Panc1 (cell line): ENCODE measurements around the gene URGCP. TPM values are rescaled to one million over a fixed set of nuclear protein-coding genes. Genes with fewer than 3 reads are reported as not detected.

ENCODE experiments used
- ATAC-seq: fragments of 200-7000 bp; cut with Tn5 transposase; 2 replicates; pipeline ENCODE4 v1.9.1; 2020; ENCODE audit warnings: mild to moderate bottlenecking, moderate library complexity
- BruUV-seq: library from RNA; stranded (reverse); fragments of 400-500 nt; replicated peaks from 2 replicates; lab custom pipeline; 2021; lab: Mats Ljungman, UMichigan
- CTCF ChIA-PET: fragments of 300-600 bp; sonication (Branson Sonifier 250); formaldehyde crosslinking; loops from one replicate; lab custom pipeline; 2022; ENCODE audit warnings: antibody characterized with exemption; lab: Charles Lee
- POLR2A ChIA-PET: fragments of 300-600 bp; sonication (Branson Sonifier 250); formaldehyde crosslinking; loops from one replicate; lab custom pipeline; 2022; ENCODE audit warnings: antibody characterized with exemption; lab: Charles Lee
- DNase-seq: peaks from one replicate; pipeline ENCODE4 v3.0.0-alpha.2; 2010; ENCODE audit warnings: low read depth, low spot score
- H3K27ac ChIP-seq: 2 replicates; pipeline ENCODE4 v1.5.1; 2011; ENCODE audit warnings: mild to moderate bottlenecking, low read length, inconsistent platforms
- H3K27me3 ChIP-seq: fragments of 200-500 bp; sonication (Bioruptor generic); 2 replicates; pipeline ENCODE4 v1.6.0; 2014; ENCODE audit warnings: low read length, inconsistent platforms; ENCODE audit not compliant: control insufficient read depth, insufficient read depth
- H3K36me3 ChIP-seq: fragments of 200-500 bp; sonication (Bioruptor generic); 2 replicates; pipeline ENCODE4 v1.5.1; 2014; ENCODE audit warnings: inconsistent platforms, mild to moderate bottlenecking, low read length, moderate library complexity; ENCODE audit not compliant: control insufficient read depth, insufficient read depth
- H3K4me1 ChIP-seq: 2 replicates; pipeline ENCODE4 v1.5.1; 2011; ENCODE audit warnings: inconsistent platforms, mild to moderate bottlenecking, low read length, moderate library complexity; ENCODE audit not compliant: control insufficient read depth, insufficient read depth
- H3K4me3 ChIP-seq, 2 experiments: 2 replicates each; pipeline ENCODE4 v1.5.1; 2011 to 2012; ENCODE audit warnings: low read depth in 2 of 2, low read length in 2 of 2, mild to moderate bottlenecking in 2 of 2, inconsistent platforms in 1 of 2, moderate library complexity in 1 of 2
- H3K9me3 ChIP-seq: fragments of 200-500 bp; sonication (Bioruptor generic); 2 replicates; pipeline ENCODE4 v1.5.1; 2014; ENCODE audit warnings: low read depth, mild to moderate bottlenecking, inconsistent platforms, low read length, moderate library complexity; ENCODE audit not compliant: control insufficient read depth, insufficient read depth
- POLR2AphosphoS5 ChIP-seq: IDR thresholded peaks from 2 replicates; pipeline ENCODE4 v1.6.1; 2012; ENCODE audit warnings: mild to moderate bottlenecking, low read depth, low read length, moderate library complexity
- SIN3A ChIP-seq: IDR thresholded peaks from 2 replicates; pipeline ENCODE4 v1.6.1; 2012; ENCODE audit warnings: low read depth, mild to moderate bottlenecking, low read length, moderate library complexity, borderline replicate concordance; ENCODE audit not compliant: insufficient read depth
- TCF7L2 ChIP-seq: IDR thresholded peaks from 2 replicates; pipeline ENCODE4 v1.6.1; 2011; ENCODE audit warnings: mild to moderate bottlenecking, low read depth, low read length, inconsistent platforms
- in situ Hi-C: cut with HindIII; loops from 2 replicates; pipeline ENCODE4 v1.10.0; 2016; ENCODE audit warnings: low sequenced_read_pairs, low pct_unique_long_range_greater_than_20kb
- intact Hi-C: fragments of 100-400 bp; cut with micrococcal nuclease; formaldehyde crosslinking; loops from one replicate; pipeline ENCODE4 v1.10.0; 2022; ENCODE audit not compliant: unreplicated experiment
- total RNA-seq: library from RNA; stranded (reverse); gene quantifications from one replicate; pipeline ENCODE4 v1.2.1, GENCODE V29; 2021; ENCODE audit not compliant: unreplicated experiment
- TF ChIP-seq, protein P1 (sequence below): fragments of 450-650 bp; IDR thresholded peaks from 2 replicates; pipeline ENCODE4 v1.5.1; 2017; ENCODE audit warnings: mild to moderate bottlenecking
- TF ChIP-seq, protein P2 (sequence below), 2 experiments: IDR thresholded peaks; 2 replicates each; pipeline ENCODE4 v1.6.1; 2011 to 2012; ENCODE audit warnings: low read depth in 2 of 2, control low read depth in 1 of 2, low read length in 1 of 2, mild to moderate bottlenecking in 1 of 2, moderate library complexity in 1 of 2; ENCODE audit not compliant: insufficient read depth in 1 of 2

URGCP gene
- total RNA-seq, 1 experiment from 2014 or later: 34.3 TPM

DNA sequence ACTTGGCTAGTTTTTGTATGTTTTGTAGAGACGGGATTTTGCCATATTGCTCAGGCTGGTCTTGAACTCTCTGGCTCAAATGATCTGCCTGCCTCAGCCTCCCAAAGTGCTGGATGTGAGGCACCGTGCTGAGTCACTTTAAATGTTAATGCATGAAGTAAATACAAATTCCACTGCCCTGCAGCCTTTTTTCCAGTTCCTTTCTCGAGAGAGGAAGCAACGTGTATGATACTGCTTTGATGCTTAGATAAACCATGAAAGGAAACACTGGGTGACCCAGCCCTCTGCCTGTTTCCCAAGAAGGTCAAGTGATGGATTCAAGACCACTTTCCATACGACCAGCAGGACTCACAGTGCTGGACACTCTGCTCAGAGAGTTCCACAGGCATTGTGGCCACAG, 25.8 kb downstream of the URGCP start:
- Histone ChIP-seq H3K36me3 (peaks cover 3% of the 10 kb centered on the region; the same call in 1 of the 2 replicates), H3K4me1 (no peaks in the 10 kb centered on the region; the same call in 1 of the 2 replicates), H3K27me3 (no peaks in the 10 kb centered on the region), H3K27ac (no peak overlapping the region), H3K4me3 (no peak overlapping the region), H3K9me3 (no peaks in the 10 kb centered on the region)
- CTCF ChIA-PET: no interaction called here
- no peak for TF ChIP-seq POLR2AphosphoS5
- TF ChIP-seq, protein P1, sequence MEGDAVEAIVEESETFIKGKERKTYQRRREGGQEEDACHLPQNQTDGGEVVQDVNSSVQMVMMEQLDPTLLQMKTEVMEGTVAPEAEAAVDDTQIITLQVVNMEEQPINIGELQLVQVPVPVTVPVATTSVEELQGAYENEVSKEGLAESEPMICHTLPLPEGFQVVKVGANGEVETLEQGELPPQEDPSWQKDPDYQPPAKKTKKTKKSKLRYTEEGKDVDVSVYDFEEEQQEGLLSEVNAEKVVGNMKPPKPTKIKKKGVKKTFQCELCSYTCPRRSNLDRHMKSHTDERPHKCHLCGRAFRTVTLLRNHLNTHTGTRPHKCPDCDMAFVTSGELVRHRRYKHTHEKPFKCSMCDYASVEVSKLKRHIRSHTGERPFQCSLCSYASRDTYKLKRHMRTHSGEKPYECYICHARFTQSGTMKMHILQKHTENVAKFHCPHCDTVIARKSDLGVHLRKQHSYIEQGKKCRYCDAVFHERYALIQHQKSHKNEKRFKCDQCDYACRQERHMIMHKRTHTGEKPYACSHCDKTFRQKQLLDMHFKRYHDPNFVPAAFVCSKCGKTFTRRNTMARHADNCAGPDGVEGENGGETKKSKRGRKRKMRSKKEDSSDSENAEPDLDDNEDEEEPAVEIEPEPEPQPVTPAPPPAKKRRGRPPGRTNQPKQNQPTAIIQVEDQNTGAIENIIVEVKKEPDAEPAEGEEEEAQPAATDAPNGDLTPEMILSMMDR: no peak
- TF ChIP-seq SIN3A: no peak
- TF ChIP-seq TCF7L2: no peak
- TF ChIP-seq, protein P2, sequence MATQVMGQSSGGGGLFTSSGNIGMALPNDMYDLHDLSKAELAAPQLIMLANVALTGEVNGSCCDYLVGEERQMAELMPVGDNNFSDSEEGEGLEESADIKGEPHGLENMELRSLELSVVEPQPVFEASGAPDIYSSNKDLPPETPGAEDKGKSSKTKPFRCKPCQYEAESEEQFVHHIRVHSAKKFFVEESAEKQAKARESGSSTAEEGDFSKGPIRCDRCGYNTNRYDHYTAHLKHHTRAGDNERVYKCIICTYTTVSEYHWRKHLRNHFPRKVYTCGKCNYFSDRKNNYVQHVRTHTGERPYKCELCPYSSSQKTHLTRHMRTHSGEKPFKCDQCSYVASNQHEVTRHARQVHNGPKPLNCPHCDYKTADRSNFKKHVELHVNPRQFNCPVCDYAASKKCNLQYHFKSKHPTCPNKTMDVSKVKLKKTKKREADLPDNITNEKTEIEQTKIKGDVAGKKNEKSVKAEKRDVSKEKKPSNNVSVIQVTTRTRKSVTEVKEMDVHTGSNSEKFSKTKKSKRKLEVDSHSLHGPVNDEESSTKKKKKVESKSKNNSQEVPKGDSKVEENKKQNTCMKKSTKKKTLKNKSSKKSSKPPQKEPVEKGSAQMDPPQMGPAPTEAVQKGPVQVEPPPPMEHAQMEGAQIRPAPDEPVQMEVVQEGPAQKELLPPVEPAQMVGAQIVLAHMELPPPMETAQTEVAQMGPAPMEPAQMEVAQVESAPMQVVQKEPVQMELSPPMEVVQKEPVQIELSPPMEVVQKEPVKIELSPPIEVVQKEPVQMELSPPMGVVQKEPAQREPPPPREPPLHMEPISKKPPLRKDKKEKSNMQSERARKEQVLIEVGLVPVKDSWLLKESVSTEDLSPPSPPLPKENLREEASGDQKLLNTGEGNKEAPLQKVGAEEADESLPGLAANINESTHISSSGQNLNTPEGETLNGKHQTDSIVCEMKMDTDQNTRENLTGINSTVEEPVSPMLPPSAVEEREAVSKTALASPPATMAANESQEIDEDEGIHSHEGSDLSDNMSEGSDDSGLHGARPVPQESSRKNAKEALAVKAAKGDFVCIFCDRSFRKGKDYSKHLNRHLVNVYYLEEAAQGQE (IDR thresholded peaks at IDR 0.05; ENCODE audit: insufficient read depth in 1 of 2, low read depth in 2 of 2, low read length in 1 of 2): no peak
- ATAC-seq (no peak), DNase-seq (no peak)
- BruUV-seq: no TSS peak
- in situ Hi-C loops (no loop called here), intact Hi-C loops (no loop called here)
- POLR2A ChIA-PET: no interaction called here

DNA sequence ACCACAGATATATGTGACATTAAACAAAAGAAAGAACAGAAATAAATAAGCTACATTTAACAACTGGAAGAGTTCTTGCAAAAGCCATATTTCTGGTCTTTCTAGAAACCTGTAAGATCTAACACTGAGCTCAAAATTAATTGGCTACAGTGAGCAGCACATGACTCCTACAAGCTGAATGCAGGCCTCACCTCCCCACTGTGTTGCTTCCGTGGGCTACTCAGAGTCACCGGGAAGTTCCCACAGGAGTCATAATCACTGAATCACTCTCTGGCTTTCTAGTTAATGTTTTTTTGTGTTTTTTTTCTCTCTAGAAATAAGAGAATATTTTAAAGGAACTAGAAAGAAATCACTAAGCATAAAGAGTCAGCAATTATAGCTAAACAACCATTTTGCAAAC, 26.9 kb downstream of the URGCP start:
- Histone ChIP-seq H3K27ac (no peak overlapping the region), H3K4me3 (no peak overlapping the region), H3K36me3 (peaks cover 3% of the 10 kb centered on the region; the same call in 1 of the 2 replicates), H3K27me3 (no peaks in the 10 kb centered on the region), H3K4me1 (no peaks in the 10 kb centered on the region; the same call in 1 of the 2 replicates), H3K9me3 (no peaks in the 10 kb centered on the region)
- no peak for ATAC-seq
- ChIA-PET POLR2A (no interaction called here), CTCF (no interaction called here)
- in situ Hi-C loops (no loop called here), intact Hi-C loops (no loop called here)
- no peak for DNase-seq
- no TSS peak for BruUV-seq
- TF ChIP-seq POLR2AphosphoS5: no peak
- TF ChIP-seq, protein P2 (IDR thresholded peaks at IDR 0.05; ENCODE audit: insufficient read depth in 1 of 2, low read depth in 2 of 2, low read length in 1 of 2): no peak
- no peak for TF ChIP-seq SIN3A
- TF ChIP-seq, protein P1: no peak
- TF ChIP-seq TCF7L2: no peak
